Spleen (tissue), 11 donors: Measurements from ENCODE around the gene LRP1-AS. TPM values are rescaled to one million over a fixed set of nuclear protein-coding genes. Genes with fewer than 3 reads are reported as not detected.
A peak's percentile ranks its signal among the peaks of the same experiment; 100 is the strongest.

Experiments used
- DNase-seq: peaks from one replicate; pipeline ENCODE4 v3.0.0-alpha.2; 2020
- H3K27ac ChIP-seq, 8 donors: fragments of 200-600 bp; sonication (generic) in 7 of 8; 1 replicate in 4 of 8; 2 replicates in 4 of 8; pipeline versions ENCODE4 v1.5.0 to v1.8.0; 2016 to 2021; ENCODE audit warnings: inconsistent platforms in 4 of 8, mild to moderate bottlenecking in 4 of 8, moderate library complexity in 1 of 8
- H3K27me3 ChIP-seq, 7 donors: fragments of 200-600 bp; sonication (generic) in 6 of 7; replicated peaks in 1 of 7; 1 replicate in 4 of 7; 2 replicates in 3 of 7; pipeline versions ENCODE4 v1.5.0 to v1.8.0; 2016 to 2021; ENCODE audit warnings: inconsistent platforms in 3 of 7, mild to moderate bottlenecking in 1 of 7
- H3K36me3 ChIP-seq, 6 donors: fragments of 200-600 bp; sonication (generic) in 5 of 6; 1 replicate in 4 of 6; 2 replicates in 2 of 6; pipeline versions ENCODE4 v1.5.0 to v1.8.0; 2016 to 2021; ENCODE audit warnings: inconsistent platforms in 2 of 6
- H3K4me1 ChIP-seq, 6 donors: fragments of 200-600 bp; sonication (generic) in 5 of 6; 1 replicate in 3 of 6; 2 replicates in 3 of 6; pipeline versions ENCODE4 v1.5.0 to v1.8.0; 2016 to 2021; ENCODE audit warnings: inconsistent platforms in 3 of 6
- H3K4me3 ChIP-seq, 8 donors: fragments of 200-600 bp; sonication (generic) in 7 of 8; 1 replicate in 4 of 8; 2 replicates in 4 of 8; pipeline versions ENCODE4 v1.5.0 to v1.8.0; 2016 to 2021; ENCODE audit warnings: inconsistent platforms in 4 of 8, mild to moderate bottlenecking in 4 of 8, moderate library complexity in 2 of 8
- H3K9me3 ChIP-seq, 8 donors: fragments of 200-600 bp; sonication (generic) in 7 of 8; 1 replicate in 4 of 8; 2 replicates in 4 of 8; pipeline versions ENCODE4 v1.5.0 to v1.8.0; 2016 to 2021; ENCODE audit warnings: inconsistent platforms in 4 of 8
- CTCF ChIP-seq, 11 experiments: fragments of 200-600 bp in 7 of 11; fragments of 450-650 bp in 4 of 11; sonication (generic) in 4 of 11; IDR thresholded peaks in 8 of 11; conservative IDR thresholded peaks in 3 of 11; 1 replicate in 7 of 11; 2 replicates in 4 of 11; pipeline versions ENCODE4 v1.4.0 to v1.8.0; 2016 to 2021; ENCODE audit warnings: antibody characterized with exemption in 11 of 11, inconsistent platforms in 4 of 11, mild to moderate bottlenecking in 1 of 11
- POLR2A ChIP-seq, 3 donors: fragments of 450-650 bp; IDR thresholded peaks; one replicate each; pipeline ENCODE4 v1.5.1; 2017; ENCODE audit warnings: antibody characterized with exemption in 3 of 3, mild to moderate bottlenecking in 1 of 3
- POLR2AphosphoS5 ChIP-seq, 3 donors: sonication (generic); formaldehyde crosslinking; IDR thresholded peaks; one replicate each; pipeline ENCODE4 v1.5.1; 2017; ENCODE audit warnings: antibody characterized with exemption in 3 of 3
- WGBS, 5 donors: extraction: QIAGEN DNeasy Blood & Tissue Kit in 3 of 5; methylation state at CpG; one replicate each; pipeline versions ENCODE4 v1.1.5 to v1.1.7; 2013 to 2018; 5-methylcytosine and 5-hydroxymethylcytosine counted together
- intact Hi-C: fragments of 100-400 bp; cut with DNase I; formaldehyde crosslinking; loops from one replicate; pipeline ENCODE4 v1.15.0; 2023; ENCODE audit warnings: low total_unique reads
- polyA plus RNA-seq, 3 donors: library from polyadenylated mRNA; stranded (reverse); fragments of 200-250 nt; gene quantifications; one replicate each; pipeline ENCODE4 v1.2.1, GENCODE V29; 2013
- total RNA-seq, 7 donors: library from RNA; depleted of rRNA in 3 of 7; stranded (reverse); fragments of >200 nt in 3 of 7; fragmentation: NEBNext Ultra II Directional in 4 of 7; extraction: Animal tissue kit (Norgen Biotek cat#: 25700) in 4 of 7; gene quantifications; one replicate each; pipeline versions ENCODE4 v1.1.0 to v1.2.1, GENCODE V29; 2016 to 2021
- donor health status: healthy with polysubstance abuse.
- donor health status: DM: no; HTN: no; CAD: no; lungs with moderate emphysema.
- donor health status: DM: no; HTN: no; CAD: no.
- donor health status: Bipolar disorder and iron deficiency.
- donor health status: healthy.
- donor health status: DM: no; HTN: no; CAD: no.
- donor health status: DM: yes; HTN: yes; CAD: no.

The LRP1-AS gene
- total and polyA plus RNA-seq, 10 donors, result not detected

GRCh38 chr12:57180321-57180989 is 33.0 kb upstream of the LRP1-AS start:
- Histone ChIP-seq H3K27me3 (peaks cover 0 to 5% (median 0%) of the 10 kb centered on the region in 7 donors), H3K4me1 (peaks cover 0 to 6% (median 0%) of the 10 kb centered on the region in 6 donors), H3K4me3 (no peak overlapping the region), H3K9me3 (no peaks in the 10 kb centered on the region), H3K36me3 (peaks cover 0 to 85% (median 15%) of the 10 kb centered on the region in 6 donors), H3K27ac (no peak overlapping the region)
- TF ChIP-seq POLR2AphosphoS5 (IDR thresholded peaks at IDR 0.05) (no peak), POLR2A (IDR thresholded peaks at IDR 0.05) (no peak), CTCF (IDR thresholded peaks at IDR 0.05 in 8 of 11, conservative IDR thresholded peaks at IDR 0.05 in 3 of 11) (no peak)
- intact Hi-C loops, result loop anchor here (5.0 kb wide), 1 partner anchor 58 kb away; no protein-coding TSS in a partner anchor
- 89 to 95% (median 91%) methylated on average over 14 to 20 of the region's 20 CpGs for WGBS, 5 donors
- DNase-seq, result no peak

- Histone ChIP-seq H3K36me3 (peaks cover 0 to 85% (median 14%) of the 10 kb centered on the region in 6 donors), H3K4me1 (peaks cover 0 to 6% (median 0%) of the 10 kb centered on the region in 6 donors), H3K9me3 (no peaks in the 10 kb centered on the region), H3K27me3 (peaks cover 0 to 5% (median 0%) of the 10 kb centered on the region in 7 donors), H3K4me3 (no peak overlapping the region), H3K27ac (no peak overlapping the region)
- TF ChIP-seq POLR2AphosphoS5 (IDR thresholded peaks at IDR 0.05) (peak in 1 of 3 donors; percentile 9), CTCF (IDR thresholded peaks at IDR 0.05 in 8 of 11, conservative IDR thresholded peaks at IDR 0.05 in 3 of 11) (no peak)
- intact Hi-C loops, result loop anchor here (5.0 kb wide), 1 partner anchor 57 kb away; no protein-coding TSS in a partner anchor
- DNase-seq, result no peak
- 87 to 92% (median 90%) methylated on average over 27 of the region's 27 CpGs for WGBS, 5 donors
Observed at GRCh38 chr12:57179331-57180086, 32.1 kb upstream of the LRP1-AS start.

GRCh38 chr12:57178213-57178612 is 30.8 kb upstream of the LRP1-AS start:
- H3K27me3 ChIP-seq, result peaks cover 0 to 5% (median 0%) of the 10 kb centered on the region in 7 donors
- peaks cover 0 to 5% (median 0%) of the 10 kb centered on the region in 6 donors for H3K4me1 ChIP-seq
- DNase-seq, result no peak
- WGBS, 5 donors, result 77 to 93% (median 88%) methylated on average over 14 of the region's 14 CpGs
- peaks cover 0 to 85% (median 10%) of the 10 kb centered on the region in 6 donors for H3K36me3 ChIP-seq
- TF ChIP-seq POLR2A (IDR thresholded peaks at IDR 0.05), result no peak
- TF ChIP-seq POLR2AphosphoS5 (IDR thresholded peaks at IDR 0.05), result no peak
- TF ChIP-seq CTCF (IDR thresholded peaks at IDR 0.05 in 8 of 11, conservative IDR thresholded peaks at IDR 0.05 in 3 of 11), result no peak
- H3K27ac ChIP-seq, result no peak overlapping the region
- intact Hi-C loops, result no loop called here
- H3K9me3 ChIP-seq, result no peaks in the 10 kb centered on the region
- H3K4me3 ChIP-seq, result no peak overlapping the region

- no peak for DNase-seq
- Histone ChIP-seq H3K4me1 (no peaks in the 10 kb centered on the region), H3K9me3 (no peaks in the 10 kb centered on the region), H3K27ac (no peak overlapping the region), H3K27me3 (peaks cover 0 to 5% (median 0%) of the 10 kb centered on the region in 7 donors), H3K4me3 (no peak overlapping the region), H3K36me3 (peaks cover 0 to 93% (median 10%) of the 10 kb centered on the region in 6 donors)
- intact Hi-C loops, result no loop called here
- no peak for TF ChIP-seq CTCF (IDR thresholded peaks at IDR 0.05 in 8 of 11, conservative IDR thresholded peaks at IDR 0.05 in 3 of 11)
- no peak for TF ChIP-seq POLR2A (IDR thresholded peaks at IDR 0.05)
- peak in 1 of 3 donors; percentile 12 for TF ChIP-seq POLR2AphosphoS5 (IDR thresholded peaks at IDR 0.05)
- 88 to 96% (median 91%) methylated on average over 16 of the region's 16 CpGs for WGBS, 5 donors
Observed at GRCh38 chr12:57177354-57177753, 29.9 kb upstream of the LRP1-AS start.
